B cell (primary cell): ENCODE data around the gene RBM42.

Source experiments
- CTCF ChIP-seq: fragments of 200-600 bp; IDR thresholded peaks from one replicate; pipeline ENCODE4 v1.8.0; 2022; ENCODE audit warnings: antibody characterized with exemption, mild to moderate bottlenecking
- EZH2 ChIP-seq: IDR thresholded peaks from 2 replicates; pipeline ENCODE4 v1.6.1; 2012; ENCODE audit warnings: borderline replicate concordance, low read depth, mild to moderate bottlenecking, moderate library complexity, low read length; ENCODE audit not compliant: insufficient read depth, poor library complexity, severe bottlenecking

DNA sequence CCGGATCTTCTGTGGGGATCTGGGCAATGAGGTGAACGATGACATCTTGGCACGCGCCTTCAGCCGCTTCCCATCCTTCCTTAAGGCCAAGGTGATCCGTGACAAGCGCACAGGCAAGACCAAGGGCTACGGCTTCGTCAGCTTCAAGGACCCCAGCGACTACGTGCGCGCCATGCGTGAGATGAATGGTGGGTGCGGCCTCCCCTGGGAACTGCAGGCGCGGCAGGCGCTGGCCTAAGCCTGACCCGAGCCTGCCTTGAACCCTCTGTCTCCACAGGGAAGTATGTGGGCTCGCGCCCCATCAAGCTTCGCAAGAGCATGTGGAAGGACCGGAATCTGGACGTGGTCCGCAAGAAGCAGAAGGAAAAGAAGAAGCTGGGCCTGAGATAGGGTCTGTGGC lies 8.3 kb downstream of the RBM42 start:
- TF ChIP-seq CTCF (no peak), EZH2 (no peak)
